ENCODE measurements around the gene PAPPA2. TPM values are rescaled to one million over a fixed set of nuclear protein-coding genes. Genes with fewer than 3 reads are reported as not detected.

PAPPA2 gene
- total RNA-seq, 3 donors from 2014 or later = 1.2 to 3.9 (median 2.6) TPM

DNA sequence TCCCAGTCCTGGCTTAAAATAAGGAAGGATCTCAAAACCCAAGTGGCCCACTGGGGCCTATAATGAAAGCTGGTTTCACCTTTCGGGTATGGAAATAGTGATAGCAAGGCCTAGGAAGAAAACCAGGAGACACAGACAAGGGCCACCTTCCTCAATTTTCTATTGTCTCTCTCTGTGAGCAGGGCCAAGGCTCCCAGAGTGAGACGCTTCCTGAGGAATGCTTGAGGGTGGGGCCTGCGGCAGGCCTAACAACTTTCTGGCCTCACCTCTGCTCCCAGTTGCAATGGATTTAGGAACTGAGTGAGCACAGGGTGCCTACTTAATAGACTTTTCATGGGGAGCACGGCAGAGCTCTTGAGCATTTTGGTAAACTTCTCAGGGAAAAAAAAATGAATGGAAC lies 400.6 kb downstream of the PAPPA2 start:
- TF ChIP-seq CTCF (IDR thresholded peaks at IDR 0.05) = no peak
- TF ChIP-seq POLR2A (IDR thresholded peaks at IDR 0.05) = no peak
- no peak for TF ChIP-seq POLR2AphosphoS5 (IDR thresholded peaks at IDR 0.05)
- DNase-seq (ENCODE audit: low spot score in 2 of 2) = no peak
- H3K27ac ChIP-seq = no peak overlapping the region

GRCh38 chr1:176864211-176864610 lies 401.2 kb downstream of the PAPPA2 start:
- no peaks in the 10 kb centered on the region for H3K27me3 ChIP-seq

More for the DNA sequence above, 400.6 kb downstream of the PAPPA2 start:
- Histone ChIP-seq H3K4me3 (no peak overlapping the region), H3K27me3 (no peaks in the 10 kb centered on the region), H3K36me3 (no peaks in the 10 kb centered on the region), H3K9me3 (no peaks in the 10 kb centered on the region), H3K4me1 (no peaks in the 10 kb centered on the region)
- intact Hi-C loops (cut with DNase I; ENCODE audit: low total_unique reads) = no loop called here

DNA sequence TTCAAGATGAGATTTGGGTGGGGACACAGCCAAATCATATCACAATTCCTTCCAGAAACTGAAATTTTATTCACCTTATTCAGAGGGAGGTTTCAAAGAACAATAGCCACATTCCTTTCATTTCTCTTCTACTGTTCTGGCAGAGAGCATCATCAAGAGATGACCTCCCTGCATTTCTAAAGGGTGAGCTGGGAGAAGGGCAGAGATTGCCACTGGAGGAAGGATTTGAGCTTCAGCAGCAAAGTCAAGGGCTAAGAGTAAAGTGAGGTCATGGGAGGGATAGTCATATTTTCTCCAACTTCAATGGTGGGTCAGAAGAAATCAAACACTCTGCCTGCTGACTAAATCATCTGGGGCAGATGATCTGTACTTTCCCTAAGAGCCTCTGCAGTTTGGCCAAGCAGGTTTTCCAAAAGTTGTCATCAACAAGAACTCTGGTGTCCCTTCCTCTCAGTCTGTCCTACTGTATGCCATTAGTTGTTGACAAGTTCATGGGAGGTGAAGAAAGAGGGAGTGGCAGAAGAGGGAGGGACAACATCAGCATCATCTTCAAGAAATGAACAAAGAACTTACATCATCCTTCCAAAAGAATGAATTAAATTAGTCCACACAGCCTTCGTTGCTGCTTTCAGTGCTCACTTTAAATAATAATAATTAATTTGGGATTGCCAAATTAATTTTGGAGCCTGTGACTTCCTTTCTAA lies 403.2 kb downstream of the PAPPA2 start:
- H3K9me3 ChIP-seq = no peaks in the 10 kb centered on the region
- TF ChIP-seq CTCF (IDR thresholded peaks at IDR 0.05) (no peak), POLR2AphosphoS5 (IDR thresholded peaks at IDR 0.05) (no peak), POLR2A (IDR thresholded peaks at IDR 0.05) (no peak)
- intact Hi-C loops (cut with DNase I; ENCODE audit: low total_unique reads) = no loop called here
- H3K4me3 ChIP-seq = no peak overlapping the region
- DNase-seq (ENCODE audit: low spot score in 2 of 2) = no peak
- no peak overlapping the region for H3K27ac ChIP-seq
- no peaks in the 10 kb centered on the region for H3K36me3 ChIP-seq
- no peaks in the 10 kb centered on the region for H3K4me1 ChIP-seq
- no peaks in the 10 kb centered on the region for H3K27me3 ChIP-seq

More at GRCh38 chr1:176864211-176864610, 401.2 kb downstream of the PAPPA2 start:
- TF ChIP-seq POLR2A (IDR thresholded peaks at IDR 0.05) (no peak), POLR2AphosphoS5 (IDR thresholded peaks at IDR 0.05) (no peak), CTCF (IDR thresholded peaks at IDR 0.05) (no peak)
- Histone ChIP-seq H3K4me3 (no peak overlapping the region), H3K4me1 (no peaks in the 10 kb centered on the region), H3K27ac (no peak overlapping the region), H3K36me3 (no peaks in the 10 kb centered on the region), H3K9me3 (no peaks in the 10 kb centered on the region)
- no peak for DNase-seq (ENCODE audit: low spot score in 2 of 2)
- intact Hi-C loops (cut with DNase I; ENCODE audit: low total_unique reads) = no loop called here

DNA sequence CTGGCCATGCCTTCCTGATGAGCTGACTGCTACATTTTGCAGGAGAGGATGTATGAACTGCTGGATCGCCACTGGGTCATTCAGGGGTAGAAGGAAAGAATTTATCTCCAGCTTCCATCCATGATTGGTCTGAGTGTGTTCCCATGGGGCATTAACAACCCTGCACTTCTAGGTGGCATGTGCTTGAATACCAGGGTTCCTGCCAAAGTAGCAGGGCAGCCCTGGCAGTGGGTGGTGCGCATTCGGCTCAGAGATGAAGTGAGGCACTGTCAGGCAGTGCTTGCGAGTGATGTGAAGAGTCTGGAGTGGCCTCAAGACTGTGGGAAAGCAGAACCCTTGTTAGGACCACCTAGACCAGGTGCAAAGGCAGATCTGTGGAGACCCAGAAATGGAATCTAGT lies 406.6 kb downstream of the PAPPA2 start:
- no peaks in the 10 kb centered on the region for H3K36me3 ChIP-seq
- no peaks in the 10 kb centered on the region for H3K27me3 ChIP-seq
- no peak overlapping the region for H3K4me3 ChIP-seq
- H3K4me1 ChIP-seq = no peaks in the 10 kb centered on the region
- no peak overlapping the region for H3K27ac ChIP-seq
- no peak for TF ChIP-seq POLR2AphosphoS5 (IDR thresholded peaks at IDR 0.05)
- TF ChIP-seq CTCF (IDR thresholded peaks at IDR 0.05) = no peak
- TF ChIP-seq POLR2A (IDR thresholded peaks at IDR 0.05) = no peak
- DNase-seq (ENCODE audit: low spot score in 2 of 2) = no peak
- no peaks in the 10 kb centered on the region for H3K9me3 ChIP-seq
- intact Hi-C loops (cut with DNase I; ENCODE audit: low total_unique reads) = no loop called here

DNA sequence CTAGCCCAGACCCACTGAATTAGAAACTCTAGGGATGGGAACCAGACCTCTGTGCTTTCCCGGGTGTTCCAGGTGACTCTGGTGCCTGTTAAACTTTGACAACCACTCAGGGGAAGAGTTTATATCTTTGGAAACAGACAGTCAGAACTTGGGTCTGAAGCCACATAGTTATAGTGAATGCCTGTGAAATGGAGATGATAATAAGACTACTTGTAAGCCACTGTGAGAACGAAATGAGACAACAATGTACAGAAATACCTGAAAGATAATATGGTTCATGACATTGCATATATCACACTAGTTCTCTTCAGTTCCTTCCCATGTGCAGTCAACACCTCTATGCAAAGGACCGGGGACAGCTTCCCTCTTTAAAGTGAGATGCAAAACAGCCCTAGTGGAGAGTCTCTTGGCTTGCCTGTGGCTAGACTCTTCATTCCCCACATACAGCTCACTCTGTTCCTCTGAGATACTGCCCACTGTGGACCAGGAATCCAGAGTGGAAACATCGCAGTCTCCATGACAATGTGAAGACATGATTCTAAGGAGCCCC lies 414.1 kb downstream of the PAPPA2 start:
- H3K27me3 ChIP-seq = no peaks in the 10 kb centered on the region
- DNase-seq (ENCODE audit: low spot score in 2 of 2) = no peak
- H3K36me3 ChIP-seq = no peaks in the 10 kb centered on the region
- H3K27ac ChIP-seq = no peak overlapping the region
- intact Hi-C loops (cut with DNase I; ENCODE audit: low total_unique reads) = no loop called here
- TF ChIP-seq POLR2AphosphoS5 (IDR thresholded peaks at IDR 0.05) = no peak
- no peak for TF ChIP-seq CTCF (IDR thresholded peaks at IDR 0.05)
- TF ChIP-seq POLR2A (IDR thresholded peaks at IDR 0.05) = no peak
- no peak overlapping the region for H3K4me3 ChIP-seq
- H3K9me3 ChIP-seq = no peaks in the 10 kb centered on the region
- no peaks in the 10 kb centered on the region for H3K4me1 ChIP-seq

Data from breast epithelium (tissue), 4 donors.